RWPE1 (cell line): ENCODE measurements around the gene RBM15.

Experiments used
- CTCF ChIA-PET: fragments of 350-600 bp; sonication (Branson Sonifier 250); formaldehyde crosslinking; extraction: SDS; loops from one replicate; lab custom pipeline; 2021; lab: Yijun Ruan, JAX
- POLR2A ChIA-PET: fragments of 400-600 bp; formaldehyde crosslinking; extraction: SDS; loops from one replicate; lab custom pipeline; 2020; ENCODE audit warnings: antibody characterized with exemption; ENCODE audit not compliant: low non-redundant PET; lab: Yijun Ruan, JAX
- DNase-seq: peaks from one replicate; pipeline ENCODE4 v3.0.0; 2012; ENCODE audit warnings: low spot score
- H3K27ac ChIP-seq: fragments of 450-650 bp; 2 replicates; pipeline ENCODE4 v1.5.1; 2017
- TF ChIP-seq, protein P1 (sequence below): fragments of 450-650 bp; conservative IDR thresholded peaks from 2 replicates; pipeline ENCODE4 v1.5.1; 2017; ENCODE audit warnings: low read depth, mild to moderate bottlenecking

RBM15 gene, protein sequence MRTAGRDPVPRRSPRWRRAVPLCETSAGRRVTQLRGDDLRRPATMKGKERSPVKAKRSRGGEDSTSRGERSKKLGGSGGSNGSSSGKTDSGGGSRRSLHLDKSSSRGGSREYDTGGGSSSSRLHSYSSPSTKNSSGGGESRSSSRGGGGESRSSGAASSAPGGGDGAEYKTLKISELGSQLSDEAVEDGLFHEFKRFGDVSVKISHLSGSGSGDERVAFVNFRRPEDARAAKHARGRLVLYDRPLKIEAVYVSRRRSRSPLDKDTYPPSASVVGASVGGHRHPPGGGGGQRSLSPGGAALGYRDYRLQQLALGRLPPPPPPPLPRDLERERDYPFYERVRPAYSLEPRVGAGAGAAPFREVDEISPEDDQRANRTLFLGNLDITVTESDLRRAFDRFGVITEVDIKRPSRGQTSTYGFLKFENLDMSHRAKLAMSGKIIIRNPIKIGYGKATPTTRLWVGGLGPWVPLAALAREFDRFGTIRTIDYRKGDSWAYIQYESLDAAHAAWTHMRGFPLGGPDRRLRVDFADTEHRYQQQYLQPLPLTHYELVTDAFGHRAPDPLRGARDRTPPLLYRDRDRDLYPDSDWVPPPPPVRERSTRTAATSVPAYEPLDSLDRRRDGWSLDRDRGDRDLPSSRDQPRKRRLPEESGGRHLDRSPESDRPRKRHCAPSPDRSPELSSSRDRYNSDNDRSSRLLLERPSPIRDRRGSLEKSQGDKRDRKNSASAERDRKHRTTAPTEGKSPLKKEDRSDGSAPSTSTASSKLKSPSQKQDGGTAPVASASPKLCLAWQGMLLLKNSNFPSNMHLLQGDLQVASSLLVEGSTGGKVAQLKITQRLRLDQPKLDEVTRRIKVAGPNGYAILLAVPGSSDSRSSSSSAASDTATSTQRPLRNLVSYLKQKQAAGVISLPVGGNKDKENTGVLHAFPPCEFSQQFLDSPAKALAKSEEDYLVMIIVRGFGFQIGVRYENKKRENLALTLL

DNA sequence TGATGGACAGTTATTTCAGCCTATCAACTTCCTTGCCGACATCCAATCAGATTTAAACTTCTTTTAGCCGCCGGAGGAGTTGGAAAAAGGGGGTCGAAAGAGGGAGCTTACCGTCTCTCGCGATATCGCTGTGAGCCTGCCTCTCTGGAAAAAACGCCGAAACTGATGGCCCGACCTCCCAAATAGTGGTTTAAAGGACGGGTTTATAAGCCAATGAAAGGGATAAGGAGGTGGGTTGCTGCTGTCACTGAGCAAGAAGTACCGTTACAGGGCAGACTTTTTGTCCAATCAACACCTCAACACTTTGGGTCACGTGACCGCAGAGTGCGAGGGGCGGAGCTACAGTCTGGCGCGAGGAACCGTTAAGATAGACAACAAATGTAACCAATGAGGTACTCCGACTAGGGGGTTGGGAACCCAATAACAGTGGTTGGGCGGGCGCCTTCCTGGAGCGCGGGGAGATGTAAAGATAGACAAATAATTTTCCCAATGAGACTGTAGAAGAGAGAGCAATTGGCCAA lies at the start of gene RBM15:
TSS of gene RBM15 (plus strand) at position 492 of the 521 bp plus-strand sequence. CDS start at position 521, 29 bp downstream.
- CTCF ChIA-PET: interaction anchor here (0.6 to 1.7 kb wide), 6 partner anchors 10 to 158 kb away, joined by 3 to 6 read pairs (median 3); no protein-coding TSS in a partner anchor
- H3K27ac ChIP-seq: peak within 1 kb of the TSS; percentile 99
- peak; percentile 99 for DNase-seq
- TF ChIP-seq, protein P1, sequence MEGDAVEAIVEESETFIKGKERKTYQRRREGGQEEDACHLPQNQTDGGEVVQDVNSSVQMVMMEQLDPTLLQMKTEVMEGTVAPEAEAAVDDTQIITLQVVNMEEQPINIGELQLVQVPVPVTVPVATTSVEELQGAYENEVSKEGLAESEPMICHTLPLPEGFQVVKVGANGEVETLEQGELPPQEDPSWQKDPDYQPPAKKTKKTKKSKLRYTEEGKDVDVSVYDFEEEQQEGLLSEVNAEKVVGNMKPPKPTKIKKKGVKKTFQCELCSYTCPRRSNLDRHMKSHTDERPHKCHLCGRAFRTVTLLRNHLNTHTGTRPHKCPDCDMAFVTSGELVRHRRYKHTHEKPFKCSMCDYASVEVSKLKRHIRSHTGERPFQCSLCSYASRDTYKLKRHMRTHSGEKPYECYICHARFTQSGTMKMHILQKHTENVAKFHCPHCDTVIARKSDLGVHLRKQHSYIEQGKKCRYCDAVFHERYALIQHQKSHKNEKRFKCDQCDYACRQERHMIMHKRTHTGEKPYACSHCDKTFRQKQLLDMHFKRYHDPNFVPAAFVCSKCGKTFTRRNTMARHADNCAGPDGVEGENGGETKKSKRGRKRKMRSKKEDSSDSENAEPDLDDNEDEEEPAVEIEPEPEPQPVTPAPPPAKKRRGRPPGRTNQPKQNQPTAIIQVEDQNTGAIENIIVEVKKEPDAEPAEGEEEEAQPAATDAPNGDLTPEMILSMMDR: no peak
- POLR2A ChIA-PET: interaction anchor here (0.9 to 1.1 kb wide), 3 partner anchors 13 to 246 kb away, joined by 3 to 5 read pairs (median 4); no protein-coding TSS in a partner anchor

DNA sequence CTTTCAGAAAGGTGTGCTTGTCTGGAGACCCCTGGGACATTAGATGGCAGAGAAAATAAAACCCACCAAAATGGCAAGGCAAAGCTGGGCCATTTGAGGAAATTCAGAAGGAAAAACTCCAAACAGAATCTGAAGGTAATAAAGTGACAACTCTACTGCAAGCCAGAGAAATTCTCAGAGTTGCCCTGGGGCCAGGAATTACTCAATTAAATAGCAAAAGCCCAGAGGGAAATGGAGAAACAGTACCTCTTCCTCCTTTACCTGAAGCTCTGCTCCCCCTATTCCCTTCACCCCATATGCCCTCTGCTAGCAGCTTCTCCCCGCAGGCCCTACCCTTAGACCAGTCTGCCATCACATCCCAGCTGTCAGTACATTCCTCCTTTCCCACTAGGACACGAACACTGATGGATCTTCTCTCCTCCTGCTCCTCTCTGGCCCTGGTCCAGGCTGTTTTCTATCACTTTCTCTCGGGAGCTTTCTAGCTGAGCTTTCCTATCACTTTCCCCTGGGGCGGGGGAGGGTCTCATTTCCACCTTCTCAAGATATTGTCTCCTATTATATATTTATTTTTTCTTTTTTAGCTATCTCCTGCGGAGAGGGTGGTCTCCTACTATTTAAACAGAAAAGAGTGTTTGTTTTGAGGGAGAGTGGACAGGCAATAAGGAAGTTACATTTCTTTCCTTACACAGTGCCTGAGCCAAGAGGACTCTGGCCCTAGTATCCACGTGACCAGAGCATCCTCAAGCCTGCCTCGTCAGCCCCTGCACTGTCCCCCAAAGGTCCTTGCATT lies 47.7 kb upstream of the RBM15 start:
- no peak overlapping the region for H3K27ac ChIP-seq
- TF ChIP-seq, protein P1: no peak
- DNase-seq: no peak
- ChIA-PET CTCF (interaction anchor here (1.1 to 1.9 kb wide), 4 partner anchors 22 to 169 kb away, joined by 3 to 8 read pairs (median 4); no protein-coding TSS in a partner anchor), POLR2A (no interaction called here)

DNA sequence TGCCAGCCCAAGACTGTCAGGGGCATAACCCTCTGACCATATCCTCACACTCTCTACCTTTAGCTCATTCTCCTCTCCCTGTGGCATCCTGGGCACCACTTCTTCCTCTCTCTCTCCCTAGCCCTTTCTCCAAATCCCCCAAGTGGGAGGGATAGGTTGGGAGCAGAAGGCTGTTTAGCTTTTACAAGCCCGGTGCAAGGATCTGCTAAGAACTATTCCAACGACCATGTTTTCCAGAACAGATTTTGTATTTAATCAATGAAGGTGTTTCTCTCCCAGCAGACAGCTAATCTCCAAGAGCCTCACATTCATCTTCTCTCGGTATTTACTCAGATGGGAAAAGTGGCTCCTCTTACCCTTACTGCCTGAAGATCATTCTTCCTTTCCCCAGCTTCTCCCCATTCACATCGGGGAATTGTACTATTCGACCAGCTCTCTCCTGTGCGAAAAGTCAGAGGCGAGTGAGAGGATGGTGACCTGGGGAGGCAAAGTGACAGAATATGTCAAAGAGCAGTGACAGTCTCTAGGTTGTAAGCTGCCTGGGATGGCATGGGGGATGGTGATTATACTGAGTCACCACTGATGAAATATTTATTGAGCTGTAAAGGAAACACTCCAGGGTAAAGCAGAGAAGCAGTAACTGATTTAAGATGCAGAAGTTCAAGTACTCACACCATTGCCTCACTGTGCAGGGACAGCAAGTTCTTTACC lies 47.0 kb upstream of the RBM15 start:
- TF ChIP-seq, protein P1: no peak
- ChIA-PET POLR2A (no interaction called here), CTCF (interaction anchor here (0.6 to 1.9 kb wide), 6 partner anchors 21 to 168 kb away, joined by 3 to 8 read pairs (median 4); no protein-coding TSS in a partner anchor)
- peak; percentile 20 for DNase-seq
- no peak overlapping the region for H3K27ac ChIP-seq

DNA sequence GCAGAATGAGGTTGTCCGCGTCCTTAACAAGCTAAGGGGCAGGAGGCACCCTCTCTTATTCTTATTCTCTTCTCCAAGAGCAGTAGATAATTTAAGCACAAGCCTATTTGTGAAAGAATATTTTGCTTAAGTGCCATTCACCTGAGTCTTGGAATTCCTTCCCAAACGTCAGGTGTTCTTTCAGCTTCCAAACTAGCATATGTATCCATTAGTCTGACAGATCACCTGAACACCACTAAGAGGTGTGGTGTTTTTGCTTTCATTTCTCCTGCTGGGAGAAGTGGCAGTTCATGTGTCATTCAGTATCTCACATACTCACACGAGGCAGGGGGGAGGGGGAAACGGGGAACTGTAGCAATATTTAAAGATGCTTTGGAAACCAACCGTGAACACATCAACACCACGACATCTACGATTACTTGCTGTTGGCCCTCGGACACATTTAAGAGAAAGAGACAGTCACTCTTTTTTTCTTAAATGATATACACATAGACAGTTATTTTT lies 45.5 kb upstream of the RBM15 start:
- H3K27ac ChIP-seq: no peak overlapping the region
- ChIA-PET POLR2A (no interaction called here), CTCF (interaction anchor here (0.7 to 1.0 kb wide), 2 partner anchors 18 to 203 kb away, joined by 3 to 4 read pairs; no protein-coding TSS in a partner anchor)
- TF ChIP-seq, protein P1: no peak
- DNase-seq: no peak

DNA sequence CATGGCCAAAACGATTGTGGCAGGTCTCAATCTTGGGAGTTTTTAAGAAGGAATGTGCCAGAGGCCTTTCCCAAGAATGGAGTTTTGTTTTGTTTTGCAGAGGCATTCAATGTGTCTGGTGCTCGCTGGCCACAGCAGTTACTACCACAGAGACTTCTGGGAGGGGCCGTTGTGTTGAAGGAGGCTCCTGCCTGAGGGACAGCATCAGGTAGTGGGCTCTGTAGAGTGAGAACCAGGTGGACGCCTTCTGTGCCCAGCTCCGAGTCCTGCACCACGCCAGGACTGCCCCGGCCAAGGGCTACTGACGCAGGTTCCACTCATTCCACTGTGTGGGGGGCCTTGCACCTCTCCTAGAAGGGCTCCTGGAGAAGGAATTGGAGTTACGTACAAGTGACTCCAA lies 44.9 kb upstream of the RBM15 start:
- TF ChIP-seq, protein P1: no peak
- no peak overlapping the region for H3K27ac ChIP-seq
- ChIA-PET CTCF (no interaction called here), POLR2A (no interaction called here)
- DNase-seq: no peak
